ENCODE measurements around the gene LAMC2.
A peak's percentile ranks its signal among the peaks of the same experiment; 100 is the strongest.

The LAMC2 gene

DNA sequence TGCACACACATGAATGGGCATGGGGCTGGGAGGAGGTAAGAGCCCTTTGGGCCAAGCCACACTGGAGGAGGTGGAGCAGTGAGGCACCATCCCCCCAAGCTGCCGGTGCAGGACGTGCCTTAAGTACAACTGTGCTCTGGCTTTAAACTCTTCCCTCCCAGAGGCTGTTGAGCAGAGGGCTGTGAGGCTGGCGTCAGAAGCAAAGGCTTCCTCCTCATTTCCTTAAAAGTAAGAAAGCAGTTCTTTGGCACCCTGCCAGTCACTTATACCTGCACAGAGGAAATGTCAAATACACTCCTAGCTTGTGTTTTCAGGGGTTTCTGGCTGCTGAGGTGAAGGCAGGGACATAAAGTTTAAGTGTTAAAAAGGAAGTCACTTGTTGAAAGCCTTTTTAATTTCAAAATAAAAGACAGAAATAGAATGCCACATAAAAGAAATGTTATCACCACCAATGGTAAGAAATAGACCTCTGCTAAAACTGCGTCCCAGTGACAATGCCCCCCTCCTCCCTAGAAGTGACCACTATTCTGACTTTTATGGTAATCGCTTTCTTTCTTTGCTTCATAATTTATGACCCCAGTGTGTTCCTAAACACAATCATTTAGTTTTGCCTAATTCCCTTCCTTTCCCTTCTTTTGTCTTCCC is 33.0 kb downstream of the LAMC2 start:
- ChIA-PET POLR2A (ENCODE audit: low non-redundant PET) (no interaction called here), CTCF (no interaction called here)
- no peak for DNase-seq (ENCODE audit: low spot score)
- peak overlapping the region; percentile 62 for H3K27ac ChIP-seq
- TF ChIP-seq, protein P1, sequence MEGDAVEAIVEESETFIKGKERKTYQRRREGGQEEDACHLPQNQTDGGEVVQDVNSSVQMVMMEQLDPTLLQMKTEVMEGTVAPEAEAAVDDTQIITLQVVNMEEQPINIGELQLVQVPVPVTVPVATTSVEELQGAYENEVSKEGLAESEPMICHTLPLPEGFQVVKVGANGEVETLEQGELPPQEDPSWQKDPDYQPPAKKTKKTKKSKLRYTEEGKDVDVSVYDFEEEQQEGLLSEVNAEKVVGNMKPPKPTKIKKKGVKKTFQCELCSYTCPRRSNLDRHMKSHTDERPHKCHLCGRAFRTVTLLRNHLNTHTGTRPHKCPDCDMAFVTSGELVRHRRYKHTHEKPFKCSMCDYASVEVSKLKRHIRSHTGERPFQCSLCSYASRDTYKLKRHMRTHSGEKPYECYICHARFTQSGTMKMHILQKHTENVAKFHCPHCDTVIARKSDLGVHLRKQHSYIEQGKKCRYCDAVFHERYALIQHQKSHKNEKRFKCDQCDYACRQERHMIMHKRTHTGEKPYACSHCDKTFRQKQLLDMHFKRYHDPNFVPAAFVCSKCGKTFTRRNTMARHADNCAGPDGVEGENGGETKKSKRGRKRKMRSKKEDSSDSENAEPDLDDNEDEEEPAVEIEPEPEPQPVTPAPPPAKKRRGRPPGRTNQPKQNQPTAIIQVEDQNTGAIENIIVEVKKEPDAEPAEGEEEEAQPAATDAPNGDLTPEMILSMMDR (conservative IDR thresholded peaks at IDR 0.05; ENCODE audit: low read depth), result no peak

DNA sequence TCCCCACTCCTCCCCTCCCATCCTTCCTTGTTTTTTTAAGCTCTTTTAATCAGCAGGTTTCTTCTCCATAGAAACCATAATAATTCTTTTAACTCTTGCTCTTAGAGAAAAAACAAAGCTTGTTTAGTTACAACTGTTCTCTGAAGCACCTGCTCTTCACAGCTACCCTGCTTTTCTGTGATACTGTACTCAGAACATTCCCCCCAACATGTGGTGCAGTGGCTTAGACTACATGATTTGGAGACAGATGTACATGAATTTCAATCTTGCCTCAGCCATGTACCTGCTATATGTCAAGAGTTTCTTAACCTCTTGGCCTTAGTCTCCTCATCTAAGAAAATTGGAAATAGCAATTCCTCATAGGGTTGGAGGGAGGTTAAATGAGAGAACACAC is 33.5 kb downstream of the LAMC2 start:
- ChIA-PET POLR2A (ENCODE audit: low non-redundant PET) (no interaction called here), CTCF (interaction anchor here (0.8 kb wide), 1 partner anchor 15 kb away, joined by 3 read pairs; no protein-coding TSS in a partner anchor)
- DNase-seq (ENCODE audit: low spot score), result no peak
- TF ChIP-seq, protein P1 (conservative IDR thresholded peaks at IDR 0.05; ENCODE audit: low read depth), result no peak
- no peak overlapping the region for H3K27ac ChIP-seq

DNA sequence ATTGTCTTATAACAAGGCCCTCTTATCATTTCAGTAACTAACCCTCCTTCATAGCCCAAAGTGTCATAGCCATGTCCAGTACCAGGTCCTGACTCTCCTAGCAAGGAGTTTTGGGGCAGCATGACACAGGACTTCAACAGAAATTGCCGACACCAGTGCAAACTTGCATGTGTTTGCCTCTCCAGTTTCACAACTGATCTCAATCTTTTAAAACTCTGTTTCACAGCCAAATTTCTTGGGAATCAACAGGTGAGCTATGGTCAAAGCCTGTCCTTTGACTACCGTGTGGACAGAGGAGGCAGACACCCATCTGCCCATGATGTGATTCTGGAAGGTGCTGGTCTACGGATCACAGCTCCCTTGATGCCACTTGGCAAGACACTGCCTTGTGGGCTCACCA is 36.8 kb downstream of the LAMC2 start:
- CTCF ChIA-PET, result interaction anchor here (0.6 to 0.7 kb wide), 2 partner anchors 18 to 421 kb away, joined by 4 to 5 read pairs; no protein-coding TSS in a partner anchor
- POLR2A ChIA-PET (ENCODE audit: low non-redundant PET), result no interaction called here
- H3K27ac ChIP-seq, result no peak overlapping the region
- no peak for DNase-seq (ENCODE audit: low spot score)
- TF ChIP-seq, protein P1 (conservative IDR thresholded peaks at IDR 0.05; ENCODE audit: low read depth), result no peak

DNA sequence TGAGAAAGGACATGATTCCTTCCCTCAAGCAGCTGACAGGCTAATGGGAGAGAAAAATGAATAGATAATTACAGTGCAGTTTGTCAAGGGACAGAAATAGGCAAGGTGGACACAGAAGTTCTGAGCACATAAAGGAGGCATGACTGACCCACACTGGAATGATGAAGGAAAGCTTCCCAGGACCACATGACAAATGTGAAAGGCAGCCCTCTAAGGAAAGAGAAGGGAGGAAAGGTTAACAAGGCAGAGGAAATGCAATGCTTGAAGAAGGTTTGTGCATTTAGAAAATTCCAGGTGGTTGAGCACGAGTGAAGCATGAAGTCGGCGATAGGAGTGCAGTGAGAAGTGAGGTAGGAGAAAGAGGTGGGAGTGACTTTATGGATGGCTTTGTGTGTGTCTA is 37.4 kb downstream of the LAMC2 start:
- POLR2A ChIA-PET (ENCODE audit: low non-redundant PET), result no interaction called here
- no peak overlapping the region for H3K27ac ChIP-seq
- CTCF ChIA-PET, result no interaction called here
- DNase-seq (ENCODE audit: low spot score), result no peak
- TF ChIP-seq, protein P1 (conservative IDR thresholded peaks at IDR 0.05; ENCODE audit: low read depth), result no peak

DNA sequence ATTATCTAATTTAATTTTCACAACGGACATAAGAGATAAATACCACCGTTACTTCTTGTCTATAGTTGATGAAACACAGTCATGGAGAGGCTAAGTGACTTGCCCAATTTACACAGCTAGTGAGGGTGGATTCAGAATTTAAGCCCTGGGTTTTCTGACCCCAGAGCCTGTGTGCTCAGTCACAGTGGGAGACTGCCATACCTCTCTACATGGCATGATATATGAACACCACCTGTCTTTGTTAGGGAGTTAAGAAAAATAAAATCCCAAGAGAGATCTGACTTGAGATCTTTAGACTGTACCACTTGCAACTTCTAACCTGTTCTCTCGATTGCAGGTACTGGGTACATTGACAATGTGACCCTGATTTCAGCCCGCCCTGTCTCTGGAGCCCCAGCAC is 40.3 kb downstream of the LAMC2 start:
- no peak for DNase-seq (ENCODE audit: low spot score)
- TF ChIP-seq, protein P1 (conservative IDR thresholded peaks at IDR 0.05; ENCODE audit: low read depth), result no peak
- CTCF ChIA-PET, result interaction anchor here (1.0 kb wide), 1 partner anchor 13 kb away, joined by 3 read pairs; no protein-coding TSS in a partner anchor
- POLR2A ChIA-PET (ENCODE audit: low non-redundant PET), result interaction anchor here (0.6 kb wide), 2 partner anchors 23 to 101 kb away, joined by 4 to 8 read pairs; no protein-coding TSS in a partner anchor
- H3K27ac ChIP-seq, result peak overlapping the region; percentile 54

DNA sequence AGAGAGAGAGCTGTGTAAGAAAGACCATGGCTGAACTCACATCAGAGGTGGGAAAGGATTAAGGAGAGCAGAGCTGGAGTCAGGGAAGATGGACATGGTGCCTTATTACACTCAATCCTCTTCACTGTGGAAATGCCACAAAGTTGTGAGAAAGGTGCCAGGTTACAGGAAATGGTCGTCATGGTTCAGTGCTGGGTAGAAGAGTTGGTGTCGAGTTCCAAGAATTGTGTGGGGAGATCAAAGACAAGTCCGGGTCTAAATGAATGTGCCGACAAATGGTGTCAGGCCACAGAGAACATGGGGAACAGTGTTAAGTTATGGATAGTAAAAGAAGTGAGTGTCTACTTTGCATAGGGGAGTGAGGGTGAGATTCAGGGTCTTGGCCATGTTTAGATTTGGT is 40.9 kb downstream of the LAMC2 start:
- TF ChIP-seq, protein P1 (conservative IDR thresholded peaks at IDR 0.05; ENCODE audit: low read depth), result no peak
- ChIA-PET CTCF (interaction anchor here (1.4 kb wide), 1 partner anchor 17 kb away, joined by 4 read pairs; no protein-coding TSS in a partner anchor), POLR2A (ENCODE audit: low non-redundant PET) (interaction anchor here (0.5 kb wide), 1 partner anchor 222 kb away, joined by 3 read pairs; no protein-coding TSS in a partner anchor)
- DNase-seq (ENCODE audit: low spot score), result no peak
- H3K27ac ChIP-seq, result peak overlapping the region; percentile 54
